HEK293 (cell line): ENCODE results near the gene EPHA6.

Source experiments
- CTCF ChIP-seq: fragments of 450-650 bp; formaldehyde crosslinking; IDR thresholded peaks from 2 replicates; pipeline ENCODE4 v1.5.1; 2016; ENCODE audit warnings: missing biosample characterization, missing genetic modification characterization
- ELK4 ChIP-seq: IDR thresholded peaks from 2 replicates; pipeline ENCODE4 v1.6.1; 2011; ENCODE audit warnings: mild to moderate bottlenecking, low read depth, low read length, borderline replicate concordance
- PBX3 ChIP-seq: sonication (generic); formaldehyde crosslinking; IDR thresholded peaks from 2 replicates; pipeline ENCODE4 v1.8.1; 2022; ENCODE audit warnings: mild to moderate bottlenecking, moderate library complexity, missing genetic modification reagents
- ZFP3 ChIP-seq: fragments of 450-650 bp; formaldehyde crosslinking; IDR thresholded peaks from 2 replicates; pipeline ENCODE4 v1.5.1; 2016; ENCODE audit warnings: low read depth, missing biosample characterization, missing genetic modification characterization

GRCh38 chr3:97277708-97278107 lies 463.3 kb downstream of the EPHA6 start:
- TF ChIP-seq ELK4 = no peak
- no peak for TF ChIP-seq CTCF (tag by site-specific recombination)
- no peak for TF ChIP-seq ZFP3 (tag by site-specific recombination)
- TF ChIP-seq PBX3 (CRISPR knock-in tag) = no peak
